NK-92 (cell line): ENCODE data around the gene APEX1.
"Not testable (repeated sequence)": the region's sequence is repeated elsewhere in the genome, so short reads cannot be mapped to it uniquely, and the experiment has no call there.

Experiments used
- DNase-seq: peaks from one replicate; lab custom pipeline; 2025; ENCODE audit not compliant: unreplicated experiment; lab: John Stamatoyannopoulos, UW

APEX1 gene

DNA sequence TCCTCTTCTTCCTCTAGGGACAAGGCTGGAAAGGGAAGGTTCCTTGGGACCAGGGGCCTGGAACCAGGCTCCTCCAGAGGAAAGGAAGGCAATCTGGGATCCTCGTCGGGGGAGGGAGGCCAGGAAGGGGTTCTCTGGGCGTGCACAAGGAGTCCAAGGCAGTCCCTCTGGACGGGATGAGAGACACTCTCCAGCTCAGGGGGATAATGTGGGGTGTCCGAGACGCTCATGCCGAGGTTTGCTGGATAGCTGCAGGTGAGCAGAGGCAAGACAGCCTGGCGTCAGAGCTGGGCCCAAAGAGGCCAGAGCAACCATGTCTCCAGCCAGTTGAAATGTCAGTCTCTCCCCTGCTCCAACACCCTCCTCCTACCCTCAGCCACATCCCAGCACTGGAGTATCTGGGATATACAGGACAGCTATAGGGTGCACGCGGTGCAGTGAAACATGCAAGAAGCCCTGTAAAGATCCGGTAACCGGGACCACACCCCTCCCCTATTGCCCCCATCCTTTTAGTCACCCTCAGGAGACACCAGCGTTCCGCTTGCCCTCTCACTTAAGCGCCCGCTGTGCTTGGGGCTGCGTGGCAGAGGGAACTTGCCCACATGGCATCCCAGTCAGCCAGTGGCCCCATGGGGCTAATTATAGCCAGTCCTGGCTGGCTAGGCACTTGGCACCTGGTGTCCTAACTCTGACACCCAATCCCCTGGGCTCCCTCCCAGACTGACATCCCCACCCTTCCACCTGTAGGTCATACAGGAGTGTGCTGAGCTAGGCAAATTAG lies 19.3 kb upstream of the APEX1 start, which contains the start of gene KLHL33:
TSS of gene KLHL33 (minus strand) at position 585 of the 781 bp plus-strand sequence. CDS start at position 230, 355 bp downstream.
- DNase-seq = no peak

DNA sequence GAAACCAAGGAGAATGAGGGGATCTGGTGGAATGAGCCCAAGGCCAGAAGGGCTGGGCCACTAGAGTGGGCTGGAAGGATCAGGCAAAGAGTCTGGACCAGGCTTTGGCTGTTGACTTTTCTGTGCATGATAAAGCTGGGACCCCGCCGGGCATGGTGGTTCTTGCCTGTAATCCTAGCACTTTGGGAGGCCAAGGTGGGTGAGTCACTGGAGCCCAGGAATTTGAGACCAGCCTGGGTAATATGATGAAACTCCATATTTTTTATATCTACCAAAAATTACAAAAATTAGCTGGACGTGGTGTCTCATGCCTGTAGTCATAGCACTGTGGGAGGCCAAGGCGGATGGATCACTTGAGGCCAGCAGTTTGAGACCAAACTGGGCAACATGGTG lies 18.7 kb upstream of the APEX1 start:
- no peak for DNase-seq

DNA sequence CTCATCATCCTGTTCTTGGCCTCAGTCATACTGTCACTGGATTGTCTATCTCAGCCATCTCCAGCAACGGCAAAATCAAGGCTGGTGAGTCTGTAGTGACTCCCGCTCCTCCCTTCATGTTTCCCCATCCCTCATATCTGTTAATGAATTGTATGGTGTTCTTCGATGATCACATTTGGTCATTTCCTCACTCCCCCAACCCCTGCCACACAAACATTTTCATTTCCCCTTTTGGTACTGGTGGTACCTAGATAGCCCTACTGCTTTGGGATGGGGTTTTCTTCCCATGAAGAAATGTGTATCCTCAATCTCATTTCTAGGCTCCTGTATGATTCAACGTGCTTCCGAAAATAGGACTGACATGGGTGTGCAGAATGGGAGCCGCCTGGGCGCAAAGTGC lies 16.4 kb upstream of the APEX1 start:
- no peak for DNase-seq

DNA sequence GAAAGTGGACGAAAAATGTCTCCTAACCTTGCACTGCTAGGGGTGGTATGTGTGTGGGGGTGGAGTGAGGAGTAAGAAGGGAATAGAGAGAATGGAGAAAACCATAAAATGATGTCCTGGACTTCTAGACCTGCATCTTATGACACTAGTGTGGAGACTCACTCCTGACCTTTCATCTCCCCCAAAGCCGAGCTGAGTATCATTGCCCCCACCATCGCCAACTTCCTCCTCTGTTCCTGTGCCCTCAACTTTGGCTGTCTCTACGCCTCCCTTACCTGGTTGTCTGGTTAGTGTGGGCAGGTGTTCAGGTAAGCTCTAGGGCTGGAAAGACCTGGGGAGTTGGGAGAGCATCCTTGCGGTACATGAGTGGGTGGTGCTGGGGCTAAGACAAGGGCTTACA lies 14.6 kb upstream of the APEX1 start:
- DNase-seq = no peak

DNA sequence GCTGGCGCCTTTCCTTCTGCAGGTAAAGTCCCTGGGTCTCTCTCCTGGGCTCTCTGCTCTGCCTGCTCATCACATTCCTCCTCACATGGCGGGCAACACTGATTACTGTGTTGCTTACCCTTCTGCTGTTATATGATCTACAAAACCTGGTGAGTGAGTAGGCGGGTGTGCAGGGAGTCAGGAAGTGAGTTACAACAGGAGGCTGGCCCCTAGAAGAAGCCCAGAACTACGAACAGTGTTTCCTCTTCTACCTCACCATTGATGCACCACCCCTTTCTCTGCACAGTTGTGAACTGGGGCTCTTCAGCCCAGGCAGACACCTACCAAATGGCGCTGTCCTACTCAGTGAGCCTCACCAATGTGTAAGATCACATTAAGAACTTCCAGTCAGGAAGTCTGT lies 14.1 kb upstream of the APEX1 start:
- no peak for DNase-seq

DNA sequence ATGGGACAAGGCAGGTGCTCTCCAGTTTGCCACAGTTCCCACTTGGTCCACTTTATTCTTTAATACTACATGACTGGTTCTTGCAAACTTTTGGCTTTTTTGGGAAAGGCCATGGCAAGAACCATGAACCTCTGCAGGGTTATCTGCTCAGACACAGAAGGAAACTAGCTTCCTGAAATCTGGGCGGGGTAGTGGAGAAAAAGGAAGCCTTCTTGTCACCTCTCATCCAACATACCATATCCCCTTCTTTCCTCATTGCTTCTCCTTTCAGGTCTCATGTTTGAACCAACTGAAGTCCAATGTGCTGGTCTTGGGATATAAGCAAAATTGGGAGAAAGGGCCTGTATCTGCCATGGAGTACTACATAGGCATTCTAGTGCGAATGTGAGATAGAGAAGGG lies 13.6 kb upstream of the APEX1 start:
- no peak for DNase-seq

DNA sequence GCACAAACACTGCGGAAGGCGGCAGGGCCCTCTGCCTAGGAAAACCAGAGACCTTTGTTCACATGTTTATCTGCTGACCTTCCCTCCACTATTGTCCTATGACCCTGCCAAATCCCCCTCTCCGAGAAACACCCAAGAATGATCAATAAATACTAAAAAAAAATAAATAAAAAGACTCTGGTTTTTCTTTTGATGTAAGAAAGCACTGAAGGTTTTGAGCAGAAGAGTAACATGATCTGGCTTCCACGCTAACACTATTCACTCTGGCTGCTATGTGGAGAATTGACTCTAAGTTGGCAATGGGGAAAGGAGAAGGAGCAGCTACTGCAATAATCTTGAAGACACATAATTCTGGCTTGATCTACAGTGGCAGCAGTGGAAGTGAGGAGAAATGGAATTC lies 11.4 kb upstream of the APEX1 start:
- DNase-seq = not testable (repeated sequence)

DNA sequence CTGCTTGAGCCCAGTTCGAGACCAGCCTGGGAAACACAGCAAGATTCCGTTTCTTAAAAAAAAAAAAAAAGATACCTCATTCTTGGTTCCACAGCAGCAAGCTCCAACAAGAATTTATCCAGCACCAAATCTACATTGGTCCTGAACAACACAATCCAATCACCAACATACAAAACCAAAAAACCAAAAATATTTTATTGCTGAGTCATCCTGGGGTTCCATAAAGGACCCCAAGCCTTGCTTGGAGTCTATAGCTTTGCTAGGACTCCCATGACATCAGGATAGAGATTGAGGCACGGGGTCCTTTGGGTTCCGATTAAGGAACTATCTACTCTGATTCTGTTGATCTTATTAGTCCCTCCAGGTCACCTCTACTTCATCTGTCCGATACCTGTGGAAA lies 8.1 kb upstream of the APEX1 start:
- DNase-seq = no peak

DNA sequence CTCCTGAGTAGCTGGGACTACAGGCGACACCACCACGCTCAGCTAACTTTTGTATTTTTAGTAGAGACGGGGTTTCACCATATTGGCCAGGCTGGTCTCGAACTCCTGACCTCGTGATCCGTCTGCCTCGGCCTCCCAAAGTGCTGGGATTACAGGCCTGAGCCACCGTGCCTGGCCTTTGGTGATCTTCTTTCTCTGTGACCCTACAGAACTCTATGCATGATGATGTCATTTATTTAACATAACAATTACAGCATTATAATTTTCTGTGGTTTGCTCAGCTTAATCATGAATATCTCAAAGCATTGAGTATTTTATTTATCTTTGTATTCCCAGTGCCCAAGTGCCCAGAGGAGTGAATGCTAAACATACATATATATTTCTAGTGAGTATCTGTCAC lies 2.2 kb upstream of the APEX1 start:
- DNase-seq = not testable (repeated sequence)

DNA sequence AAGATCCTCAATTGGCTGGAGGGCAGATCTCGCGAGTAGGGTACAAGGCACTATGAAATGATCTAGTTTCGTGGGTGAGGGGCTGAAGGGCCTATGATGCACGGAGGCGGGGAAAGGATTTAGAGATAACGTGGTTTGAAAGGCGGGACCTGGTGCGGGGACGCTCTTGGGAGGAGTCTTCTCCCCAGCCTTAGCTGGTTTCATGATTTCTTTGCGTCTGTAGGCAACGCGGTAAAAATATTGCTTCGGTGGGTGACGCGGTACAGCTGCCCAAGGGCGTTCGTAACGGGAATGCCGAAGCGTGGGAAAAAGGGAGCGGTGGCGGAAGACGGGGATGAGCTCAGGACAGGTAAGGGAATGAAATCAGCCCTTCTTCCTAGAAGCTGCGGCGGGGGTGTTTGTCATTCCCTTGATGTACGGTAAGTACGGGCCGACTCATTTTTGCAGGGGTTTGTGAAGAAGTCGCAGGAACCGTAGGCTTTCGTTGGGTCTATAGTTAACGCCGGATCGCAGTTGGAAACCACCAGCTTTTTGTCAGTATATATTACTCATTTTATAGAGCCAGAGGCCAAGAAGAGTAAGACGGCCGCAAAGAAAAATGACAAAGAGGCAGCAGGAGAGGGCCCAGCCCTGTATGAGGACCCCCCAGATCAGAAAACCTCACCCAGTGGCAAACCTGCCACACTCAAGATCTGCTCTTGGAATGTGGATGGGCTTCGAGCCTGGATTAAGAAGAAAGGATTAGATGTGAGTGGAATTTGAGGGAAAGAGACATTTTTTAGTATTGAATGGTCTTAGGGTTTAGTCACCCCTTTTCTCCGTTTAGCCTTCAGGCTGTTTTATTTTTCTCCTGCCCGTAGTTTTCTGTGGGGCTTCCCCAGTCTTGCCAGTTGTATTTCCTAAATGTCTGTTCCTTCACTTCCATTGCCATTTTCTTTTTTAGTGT lies 602 bp downstream of the APEX1 start:
- DNase-seq = peak; percentile 31

DNA sequence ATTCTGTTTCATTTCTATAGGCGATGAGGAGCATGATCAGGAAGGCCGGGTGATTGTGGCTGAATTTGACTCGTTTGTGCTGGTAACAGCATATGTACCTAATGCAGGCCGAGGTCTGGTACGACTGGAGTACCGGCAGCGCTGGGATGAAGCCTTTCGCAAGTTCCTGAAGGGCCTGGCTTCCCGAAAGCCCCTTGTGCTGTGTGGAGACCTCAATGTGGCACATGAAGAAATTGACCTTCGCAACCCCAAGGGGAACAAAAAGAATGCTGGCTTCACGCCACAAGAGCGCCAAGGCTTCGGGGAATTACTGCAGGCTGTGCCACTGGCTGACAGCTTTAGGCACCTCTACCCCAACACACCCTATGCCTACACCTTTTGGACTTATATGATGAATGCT lies 1.9 kb downstream of the APEX1 start:
- DNase-seq = no peak

DNA sequence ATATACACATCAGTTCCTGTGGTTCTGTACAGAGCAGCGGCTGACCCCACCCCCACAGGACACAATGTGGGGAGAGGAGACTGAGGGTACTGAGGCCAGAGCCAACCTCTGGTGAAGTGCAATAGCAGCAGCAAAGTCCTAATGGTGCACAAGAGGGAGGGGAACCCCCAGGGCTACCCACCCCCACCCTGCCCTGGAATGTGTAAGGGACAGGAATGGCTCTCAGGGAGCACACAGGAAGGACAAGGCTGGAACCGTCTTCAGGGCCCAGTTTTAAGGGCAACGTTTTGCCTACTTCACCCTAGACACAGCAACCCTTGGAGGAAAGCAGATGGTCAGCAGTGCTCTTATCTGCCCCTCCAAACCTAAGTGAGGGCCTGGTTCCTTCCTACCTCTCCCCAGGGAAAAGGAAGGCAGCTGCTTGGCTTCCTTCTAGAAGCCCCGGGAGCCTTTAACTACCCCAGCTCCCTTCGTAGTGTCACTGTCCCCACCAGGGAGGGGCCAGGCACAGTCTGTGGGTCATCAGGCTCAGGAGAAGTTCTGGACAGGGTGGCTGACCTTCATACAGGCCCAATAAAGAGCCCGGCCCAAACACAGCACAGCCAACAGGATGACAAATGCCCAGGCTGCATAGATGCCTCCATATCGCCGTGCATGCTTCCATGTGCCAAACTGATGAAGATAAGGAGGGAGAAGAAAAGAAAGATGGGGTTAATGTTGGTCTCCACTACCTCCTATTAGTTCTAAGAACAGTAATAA lies 3.2 kb downstream of the APEX1 start:
- no peak for DNase-seq

DNA sequence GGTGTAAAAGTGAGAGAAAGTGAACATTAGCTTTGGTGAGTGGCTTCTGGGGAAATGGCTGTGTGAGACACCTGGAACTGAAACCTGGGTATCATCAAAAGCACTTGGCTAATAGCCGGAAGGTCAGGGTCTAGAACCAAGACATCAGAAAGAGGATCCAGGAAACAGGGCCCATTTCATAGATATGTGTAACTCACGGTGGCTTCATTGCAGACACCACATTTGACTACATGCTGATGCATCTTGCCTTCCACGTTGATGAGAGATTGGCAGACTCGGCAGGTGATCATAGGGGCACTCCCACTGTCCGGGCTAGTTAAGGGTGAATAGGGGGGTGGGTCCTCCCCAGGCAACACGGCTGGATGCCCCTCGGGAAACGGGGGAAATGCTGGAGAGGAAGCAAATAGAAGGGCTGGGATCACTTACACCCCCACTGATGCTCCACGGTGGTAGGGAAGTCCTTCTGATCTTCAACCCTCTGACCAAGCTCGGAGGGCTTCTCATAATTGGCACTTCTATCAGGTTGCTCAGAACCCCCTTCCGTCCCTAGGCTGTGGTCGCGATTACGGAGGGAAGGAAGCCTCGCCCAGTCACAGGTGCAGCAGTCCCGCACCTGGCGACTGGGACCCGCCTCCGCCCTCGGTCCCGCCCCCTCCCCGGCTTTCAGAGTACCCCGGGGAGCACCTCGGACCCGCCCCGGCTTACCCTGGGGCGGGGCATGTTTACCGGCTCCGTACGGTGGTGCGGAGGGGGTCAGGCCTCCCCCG lies 5.6 kb downstream of the APEX1 start:
- DNase-seq = no peak

DNA sequence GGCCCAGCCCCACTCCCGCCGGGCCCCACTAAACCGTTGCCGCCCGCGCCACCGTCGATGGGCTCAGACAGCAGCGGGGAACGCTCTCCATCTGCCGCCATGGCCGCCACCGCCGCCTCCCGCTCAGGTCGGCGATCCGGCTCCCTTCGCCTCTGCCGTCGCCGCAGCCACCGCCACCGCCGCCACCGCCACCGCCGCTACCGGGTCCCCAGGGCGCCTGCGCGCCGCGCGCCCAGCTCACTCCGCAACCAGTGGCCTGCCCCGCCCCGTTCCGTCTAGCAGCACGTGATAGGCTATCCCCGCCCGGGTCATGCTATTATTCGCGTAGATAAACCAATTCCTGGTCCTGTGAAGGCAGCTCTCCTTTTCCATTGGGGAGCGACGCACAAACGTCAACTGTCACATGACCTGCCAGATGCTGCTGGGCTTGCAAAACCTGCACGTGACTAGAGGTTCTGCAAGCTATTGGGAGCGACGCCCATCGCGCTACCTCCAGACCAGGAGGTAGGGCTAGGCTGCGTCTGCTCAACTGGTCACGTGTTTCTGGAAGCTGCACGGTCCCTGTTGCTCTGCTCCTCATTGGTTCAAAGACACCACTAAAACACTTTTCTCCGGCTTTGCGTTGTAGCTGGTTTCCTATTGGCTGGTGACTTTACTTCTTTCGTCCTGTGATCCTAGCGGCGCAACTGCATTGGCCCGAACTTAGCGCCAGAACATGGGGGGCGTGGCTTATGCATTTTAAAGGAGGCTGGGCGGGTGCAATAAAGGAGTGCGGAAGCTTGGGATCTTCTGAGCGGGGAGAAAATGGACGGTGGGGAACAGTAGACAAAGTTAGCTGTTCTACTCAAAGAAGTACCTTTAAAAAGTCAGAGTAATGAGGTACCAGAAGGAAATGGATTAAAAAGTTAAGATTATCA lies 6.5 kb downstream of the APEX1 start, which contains the start of gene PIP4P1:
TSS of gene PIP4P1 (minus strand) at position 210 of the 917 bp plus-strand sequence. CDS start at position 101, 109 bp downstream.
- DNase-seq = peak; percentile 93

DNA sequence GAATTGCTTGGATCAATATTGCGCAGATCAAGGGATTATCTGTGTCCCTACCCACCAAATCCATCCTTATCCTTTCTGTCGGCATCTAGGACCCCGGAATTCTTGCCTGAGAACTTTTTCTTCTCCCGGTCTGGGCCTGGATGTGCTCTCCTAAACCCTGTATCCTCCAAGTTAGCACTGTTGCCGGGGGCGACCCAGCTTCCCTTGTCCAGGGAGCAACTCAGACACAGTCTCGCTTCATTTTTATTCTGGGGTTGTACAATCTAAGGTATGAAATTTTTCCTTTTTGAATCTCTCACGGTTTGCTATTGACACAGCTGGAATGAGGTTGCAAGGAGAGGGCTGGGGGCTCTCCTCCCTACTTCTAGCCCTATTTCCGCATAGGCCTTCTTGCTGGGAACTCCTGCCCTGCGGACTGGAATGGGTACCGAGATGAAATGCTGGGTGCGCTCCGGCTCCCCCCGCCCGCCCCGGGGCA lies 13.8 kb downstream of the APEX1 start:
- no peak for DNase-seq

DNA sequence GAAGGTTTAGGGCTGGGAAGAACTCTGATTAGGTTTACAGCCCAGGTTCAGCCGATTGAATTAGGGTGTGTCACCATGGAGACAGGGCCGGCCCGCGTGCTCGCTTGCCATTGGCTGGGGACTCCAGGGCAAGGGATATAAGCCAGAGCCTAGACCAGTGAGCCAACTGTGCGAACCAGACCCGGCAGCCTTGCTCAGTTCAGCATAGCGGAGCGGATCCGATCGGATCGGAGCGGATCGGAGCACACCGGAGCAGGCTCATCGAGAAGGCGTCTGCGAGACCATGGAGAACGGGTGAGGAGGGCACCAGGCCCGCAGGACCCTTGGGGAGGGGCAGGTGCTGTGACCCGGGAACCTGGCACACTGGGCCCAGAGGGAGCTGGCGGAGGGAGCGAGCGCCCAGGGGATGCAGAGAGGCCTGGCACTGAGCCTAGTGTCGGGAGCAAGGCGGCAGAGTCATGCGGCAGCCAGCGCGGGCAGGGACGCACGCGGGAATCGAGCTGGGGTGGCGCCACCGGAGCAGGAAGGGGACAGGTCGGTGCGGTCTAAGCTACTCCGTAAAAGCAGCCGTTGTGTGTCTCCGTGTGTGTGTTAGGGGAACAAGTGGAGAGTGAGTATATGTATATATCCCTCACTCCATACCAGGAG lies 14.3 kb downstream of the APEX1 start, which contains the start of gene PNP:
TSS of gene PNP (plus strand) at position 165 of the 648 bp plus-strand sequence. CDS start at position 284, 119 bp downstream.
- peak; percentile 17 for DNase-seq

DNA sequence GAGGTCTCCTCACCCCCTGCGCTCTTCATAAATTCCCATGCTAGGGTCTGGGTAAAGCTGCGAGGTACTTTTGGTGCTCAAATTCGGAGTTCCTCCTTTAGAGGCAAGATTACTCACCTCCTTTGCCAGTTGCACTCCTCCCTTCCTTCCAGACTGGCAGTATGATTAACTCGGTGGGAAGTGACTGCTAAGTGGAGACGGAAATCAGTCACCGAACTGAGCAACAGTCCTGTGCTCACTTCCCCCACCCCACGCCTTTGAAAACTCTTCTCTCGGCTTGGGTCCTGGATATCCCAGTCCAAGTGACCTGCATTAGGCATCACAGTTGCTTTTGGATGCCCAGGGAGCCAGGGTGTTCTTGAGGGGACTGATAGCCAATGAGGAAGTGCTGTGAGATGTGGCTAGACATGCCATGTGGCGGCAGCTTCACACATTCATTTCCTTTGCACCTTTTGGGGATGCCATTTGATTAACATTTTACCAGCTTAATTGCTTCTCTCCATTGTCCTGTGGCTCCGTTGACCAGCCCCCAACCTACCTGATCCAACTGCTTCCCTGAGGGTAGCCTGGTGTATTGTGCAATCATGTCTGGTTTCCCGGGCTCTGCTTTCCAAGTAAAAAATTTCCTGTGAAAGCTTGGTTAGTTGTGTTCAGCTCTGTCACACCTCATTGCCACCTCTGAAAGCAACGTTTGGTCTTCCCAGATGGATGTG lies 15.0 kb downstream of the APEX1 start:
- DNase-seq = no peak

DNA sequence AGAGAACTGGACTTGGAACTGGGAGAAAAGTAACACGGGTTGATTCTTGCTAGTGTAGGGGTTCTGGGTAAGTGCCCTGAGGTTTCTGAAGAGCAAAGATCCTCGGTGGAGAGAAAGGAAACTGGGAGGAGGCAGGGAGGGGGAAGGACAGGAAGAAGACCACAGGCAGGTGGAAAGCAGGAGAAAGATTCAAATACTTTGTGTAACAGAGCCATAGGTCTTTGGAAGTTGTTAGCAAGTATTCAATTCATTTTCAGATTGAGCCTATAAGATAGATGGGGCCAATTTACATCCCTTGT lies 15.5 kb downstream of the APEX1 start:
- no peak for DNase-seq
